ENCODE results near the gene RPL13A. TPM values are rescaled to one million over a fixed set of nuclear protein-coding genes. Genes with fewer than 3 reads are reported as not detected.

Gene RPL13A
- total and polyA plus RNA-seq, 9 of the 15 experiments (the other 6 are each of a cell fraction or from before 2014, with no cell fraction given) = 1,744 to 5,482 (median 2,949) TPM

- TF ChIP-seq BRCA1 (IDR thresholded peaks at IDR 0.05) (no peak), BRCA1 (CRISPR knock-in tag; IDR thresholded peaks at IDR 0.05) (no peak), MEIS2 (IDR thresholded peaks at IDR 0.05; ENCODE audit: partially characterized antibody) (peak; percentile 53), POLR2H (tag; IDR thresholded peaks at IDR 0.05; ENCODE audit: low read depth) (no peak), CBX8 (IDR thresholded peaks at IDR 0.05; ENCODE audit: borderline replicate concordance, extremely low read depth, low read depth, low read length, poor library complexity, severe bottlenecking) (no peak), HLTF (IDR thresholded peaks at IDR 0.05) (no peak), ATF3 (IDR thresholded peaks at IDR 0.05) (no peak), ATF3 (CRISPR knock-in tag; conservative IDR thresholded peaks at IDR 0.05) (no peak), MIER1 (IDR thresholded peaks at IDR 0.05; ENCODE audit: low read depth) (no peak), MEF2D (tag; conservative IDR thresholded peaks at IDR 0.05; ENCODE audit: low read depth) (peak; percentile 79; the same call in 1 of the 2 replicates), ZC3H8 (IDR thresholded peaks at IDR 0.05) (no peak), TAL1 (IDR thresholded peaks at IDR 0.05) (no peak), ZNF263 (CRISPR knock-in tag; IDR thresholded peaks at IDR 0.05; ENCODE audit: borderline replicate concordance) (no peak), ZNF143 (CRISPR knock-in tag; IDR thresholded peaks at IDR 0.05) (0 out of 2 replicates have a peak, but pooled peaks have one; percentile 54), SREBF2 (CRISPR knock-in tag; IDR thresholded peaks at IDR 0.05) (no peak), MECOM (CRISPR knock-in tag; IDR thresholded peaks at IDR 0.05) (no peak), RCOR1 (IDR thresholded peaks at IDR 0.05; ENCODE audit: borderline replicate concordance in 1 of 2, low read depth in 2 of 2, low read length in 2 of 2) (peak; percentile 29 to 87; a peak in 2 of 4 replicates), ERF (CRISPR knock-in tag; IDR thresholded peaks at IDR 0.05) (no peak), CBX3 (IDR thresholded peaks at IDR 0.05; ENCODE audit: borderline replicate concordance in 1 of 2, low read length in 2 of 2) (no peak), KLF6 (CRISPR knock-in tag; IDR thresholded peaks at IDR 0.05; ENCODE audit: borderline replicate concordance) (no peak), ZNF561 (CRISPR knock-in tag; conservative IDR thresholded peaks at IDR 0.05) (no peak), TFAM (CRISPR knock-in tag; conservative IDR thresholded peaks at IDR 0.05) (no peak)
- TF ChIP-seq, protein P1, sequence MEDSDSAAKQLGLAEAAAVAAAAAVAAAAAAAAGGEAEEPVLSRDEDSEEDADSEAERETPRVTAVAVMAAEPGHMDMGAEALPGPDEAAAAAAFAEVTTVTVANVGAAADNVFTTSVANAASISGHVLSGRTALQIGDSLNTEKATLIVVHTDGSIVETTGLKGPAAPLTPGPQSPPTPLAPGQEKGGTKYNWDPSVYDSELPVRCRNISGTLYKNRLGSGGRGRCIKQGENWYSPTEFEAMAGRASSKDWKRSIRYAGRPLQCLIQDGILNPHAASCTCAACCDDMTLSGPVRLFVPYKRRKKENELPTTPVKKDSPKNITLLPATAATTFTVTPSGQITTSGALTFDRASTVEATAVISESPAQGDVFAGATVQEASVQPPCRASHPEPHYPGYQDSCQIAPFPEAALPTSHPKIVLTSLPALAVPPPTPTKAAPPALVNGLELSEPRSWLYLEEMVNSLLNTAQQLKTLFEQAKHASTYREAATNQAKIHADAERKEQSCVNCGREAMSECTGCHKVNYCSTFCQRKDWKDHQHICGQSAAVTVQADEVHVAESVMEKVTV (CRISPR knock-in tag; IDR thresholded peaks at IDR 0.05) = no peak
- TF ChIP-seq, protein P2, sequence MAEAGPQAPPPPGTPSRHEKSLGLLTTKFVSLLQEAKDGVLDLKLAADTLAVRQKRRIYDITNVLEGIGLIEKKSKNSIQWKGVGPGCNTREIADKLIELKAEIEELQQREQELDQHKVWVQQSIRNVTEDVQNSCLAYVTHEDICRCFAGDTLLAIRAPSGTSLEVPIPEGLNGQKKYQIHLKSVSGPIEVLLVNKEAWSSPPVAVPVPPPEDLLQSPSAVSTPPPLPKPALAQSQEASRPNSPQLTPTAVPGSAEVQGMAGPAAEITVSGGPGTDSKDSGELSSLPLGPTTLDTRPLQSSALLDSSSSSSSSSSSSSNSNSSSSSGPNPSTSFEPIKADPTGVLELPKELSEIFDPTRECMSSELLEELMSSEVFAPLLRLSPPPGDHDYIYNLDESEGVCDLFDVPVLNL (CRISPR knock-in tag; IDR thresholded peaks at IDR 0.05; ENCODE audit: low read depth) = no peak
- TF ChIP-seq, protein P3, sequence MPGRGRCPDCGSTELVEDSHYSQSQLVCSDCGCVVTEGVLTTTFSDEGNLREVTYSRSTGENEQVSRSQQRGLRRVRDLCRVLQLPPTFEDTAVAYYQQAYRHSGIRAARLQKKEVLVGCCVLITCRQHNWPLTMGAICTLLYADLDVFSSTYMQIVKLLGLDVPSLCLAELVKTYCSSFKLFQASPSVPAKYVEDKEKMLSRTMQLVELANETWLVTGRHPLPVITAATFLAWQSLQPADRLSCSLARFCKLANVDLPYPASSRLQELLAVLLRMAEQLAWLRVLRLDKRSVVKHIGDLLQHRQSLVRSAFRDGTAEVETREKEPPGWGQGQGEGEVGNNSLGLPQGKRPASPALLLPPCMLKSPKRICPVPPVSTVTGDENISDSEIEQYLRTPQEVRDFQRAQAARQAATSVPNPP (IDR thresholded peaks at IDR 0.05; ENCODE audit: borderline replicate concordance, insufficient read depth, insufficient read length) = no peak
Measured at GRCh38 chr19:49468746-49469447, 18.5 kb upstream of the RPL13A start (continued).
